CD4-positive, alpha-beta T cell treated with Interleukin-4 for 1 hour (primary cell): ENCODE measurements around the gene SKA3.

Source experiments
- DNase-seq, 2 donors: peaks; one replicate each; pipeline ENCODE4 v3.0.0-alpha.2; 2020 to 2022

Gene SKA3

GRCh38 chr13:21109168-21109567 is 67.2 kb downstream of the SKA3 start:
- no peak for DNase-seq

GRCh38 chr13:21106089-21106488 is 70.3 kb downstream of the SKA3 start:
- DNase-seq = no peak

GRCh38 chr13:21104199-21105019 is 71.9 kb downstream of the SKA3 start:
- no peak for DNase-seq
